ENCODE results near the gene FBXL20. TPM values are rescaled to one million over a fixed set of nuclear protein-coding genes. Genes with fewer than 3 reads are reported as not detected.
"Not testable (repeated sequence)": the region's sequence is repeated elsewhere in the genome, so short reads cannot be mapped to it uniquely, and the experiment has no call there.

Gene FBXL20
- total and polyA plus RNA-seq, 2 experiments from 2014 or later = 9.7 to 11.3 TPM

GRCh38 chr17:39252788-39253460, 148.5 kb downstream of the FBXL20 start:
- H3F3A ChIP-seq (ENCODE audit: insufficient read depth) = no peaks in the 10 kb centered on the region
- no peaks in the 10 kb centered on the region for H3K9me2 ChIP-seq (ENCODE audit: insufficient read depth)
- in situ Hi-C loops (cut with MboI) = no loop called here
- H3K36me3 ChIP-seq (ENCODE audit: low read depth) = peaks cover 8% of the 10 kb centered on the region; the same call in 1 of the 2 replicates
- H3K4me2 ChIP-seq (ENCODE audit: unreplicated experiment) = no peak overlapping the region
- H4K20me1 ChIP-seq (ENCODE audit: insufficient read depth) = no peaks in the 10 kb centered on the region
- H3K79me2 ChIP-seq (ENCODE audit: insufficient read depth) = no peaks in the 10 kb centered on the region
- no peak overlapping the region for H3K9ac ChIP-seq
- H2AFZ ChIP-seq = no peak overlapping the region
- H3K27ac ChIP-seq = no peak overlapping the region
- no peaks in the 10 kb centered on the region for H3K27me3 ChIP-seq (replicated peaks; ENCODE audit: insufficient read depth)
- TF ChIP-seq EZH2phosphoT487 (IDR thresholded peaks at IDR 0.05; ENCODE audit: insufficient read depth, low read depth) = no peak
- no peak for TF ChIP-seq EZH2 (IDR thresholded peaks at IDR 0.05; ENCODE audit: insufficient read depth, poor library complexity, severe bottlenecking)
- no peak overlapping the region for H3K4me3 ChIP-seq
- no peaks in the 10 kb centered on the region for H3K9me3 ChIP-seq (ENCODE audit: low read depth)
- no peak for DNase-seq
- no peaks in the 10 kb centered on the region for H3K4me1 ChIP-seq (ENCODE audit: insufficient read depth)
- 74% methylated on average over 7 of the region's 7 CpGs for WGBS, 2 experiments (ENCODE audit: low coverage in 1 of 2, low lambda C conversion rate in 2 of 2, missing lambda C conversion rate in 2 of 2)

DNA sequence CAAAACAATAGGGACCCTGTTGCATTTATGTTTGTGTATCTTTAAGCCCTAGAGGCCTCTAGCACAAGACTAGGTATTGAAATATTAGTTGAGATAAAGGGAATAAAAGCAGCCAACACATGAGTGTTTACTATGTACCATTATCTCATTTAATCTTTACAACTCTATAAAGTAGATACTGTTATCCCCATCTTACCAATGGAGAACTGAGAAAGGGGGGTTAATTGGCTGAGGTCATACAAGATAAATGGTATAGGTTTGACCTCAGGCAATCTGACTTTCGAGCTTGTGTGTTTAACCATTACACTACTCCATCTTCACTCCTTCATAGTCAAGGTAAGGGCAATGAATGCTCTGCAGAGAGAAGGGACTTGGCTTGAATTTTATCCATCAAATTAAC, 149.4 kb downstream of the FBXL20 start:
- no peaks in the 10 kb centered on the region for H3K79me2 ChIP-seq (ENCODE audit: insufficient read depth)
- no peak for DNase-seq
- TF ChIP-seq EZH2 (IDR thresholded peaks at IDR 0.05; ENCODE audit: insufficient read depth, poor library complexity, severe bottlenecking) = no peak
- TF ChIP-seq EZH2phosphoT487 (IDR thresholded peaks at IDR 0.05; ENCODE audit: insufficient read depth, low read depth) = no peak
- no peaks in the 10 kb centered on the region for H3F3A ChIP-seq (ENCODE audit: insufficient read depth)
- no peaks in the 10 kb centered on the region for H4K20me1 ChIP-seq (ENCODE audit: insufficient read depth)
- H3K4me2 ChIP-seq (ENCODE audit: unreplicated experiment) = no peak overlapping the region
- no peaks in the 10 kb centered on the region for H3K27me3 ChIP-seq (replicated peaks; ENCODE audit: insufficient read depth)
- 58 to 70% methylated on average over 1 of the region's 1 CpG for WGBS, 2 experiments (ENCODE audit: low coverage in 1 of 2, low lambda C conversion rate in 2 of 2, missing lambda C conversion rate in 2 of 2)
- H3K9me2 ChIP-seq (ENCODE audit: insufficient read depth) = no peaks in the 10 kb centered on the region
- no peak overlapping the region for H3K4me3 ChIP-seq
- no peaks in the 10 kb centered on the region for H3K4me1 ChIP-seq (ENCODE audit: insufficient read depth)
- no peak overlapping the region for H2AFZ ChIP-seq
- in situ Hi-C loops (cut with MboI) = no loop called here
- no peak overlapping the region for H3K9ac ChIP-seq
- no peaks in the 10 kb centered on the region for H3K9me3 ChIP-seq (ENCODE audit: low read depth)
- no peak overlapping the region for H3K27ac ChIP-seq
- 0 out of 2 replicates have a peak, but pooled peaks cover 1% of the 10 kb centered on the region for H3K36me3 ChIP-seq (ENCODE audit: low read depth)

- H3K9me2 ChIP-seq (ENCODE audit: insufficient read depth); H3K27ac ChIP-seq; DNase-seq; H3K9ac ChIP-seq; H3K4me3 ChIP-seq; H3K36me3 ChIP-seq (ENCODE audit: low read depth); in situ Hi-C loops (cut with MboI); H2AFZ ChIP-seq; H3K4me2 ChIP-seq (ENCODE audit: unreplicated experiment); H3K27me3 ChIP-seq (replicated peaks; ENCODE audit: insufficient read depth); H3K9me3 ChIP-seq (ENCODE audit: low read depth); H3F3A ChIP-seq (ENCODE audit: insufficient read depth); H3K4me1 ChIP-seq (ENCODE audit: insufficient read depth); H4K20me1 ChIP-seq (ENCODE audit: insufficient read depth); H3K79me2 ChIP-seq (ENCODE audit: insufficient read depth): not testable (repeated sequence)
- WGBS, 2 experiments (ENCODE audit: low coverage in 1 of 2, low lambda C conversion rate in 2 of 2, missing lambda C conversion rate in 2 of 2) = 88 to 90% methylated on average over 12 of the region's 12 CpGs
These were observed 151.3 kb downstream of the FBXL20 start for GRCh38 chr17:39250076-39250475.

DNA sequence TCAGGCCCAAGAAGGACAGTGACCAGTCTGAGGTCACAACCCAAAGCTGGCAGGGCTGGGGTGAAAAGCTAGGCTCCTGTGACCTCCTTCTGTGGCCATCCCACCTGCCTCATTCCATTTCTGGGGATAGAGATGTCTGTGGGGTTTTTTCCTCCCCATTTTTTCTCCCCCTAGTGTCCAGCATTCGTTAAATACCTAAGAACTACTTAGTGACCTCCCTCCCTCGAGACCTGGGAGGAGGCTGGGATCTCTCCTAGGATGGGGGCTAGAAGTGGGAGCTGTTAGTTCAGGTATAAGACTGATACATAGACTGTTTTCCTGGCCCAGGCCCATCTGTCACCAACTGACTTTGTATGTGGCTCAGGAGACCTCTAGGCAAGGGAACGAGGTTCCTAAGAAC, 155.2 kb downstream of the FBXL20 start:
- H3K4me1 ChIP-seq (ENCODE audit: insufficient read depth) = no peaks in the 10 kb centered on the region
- no peaks in the 10 kb centered on the region for H3K9me3 ChIP-seq (ENCODE audit: low read depth)
- no peaks in the 10 kb centered on the region for H4K20me1 ChIP-seq (ENCODE audit: insufficient read depth)
- H2AFZ ChIP-seq = no peak overlapping the region
- no peak for TF ChIP-seq EZH2phosphoT487 (IDR thresholded peaks at IDR 0.05; ENCODE audit: insufficient read depth, low read depth)
- no peak for TF ChIP-seq EZH2 (IDR thresholded peaks at IDR 0.05; ENCODE audit: insufficient read depth, poor library complexity, severe bottlenecking)
- WGBS, 2 experiments (ENCODE audit: low coverage in 1 of 2, low lambda C conversion rate in 2 of 2, missing lambda C conversion rate in 2 of 2) = 31 to 40% methylated on average over 3 of the region's 3 CpGs
- H3K27ac ChIP-seq = no peak overlapping the region
- H3F3A ChIP-seq (ENCODE audit: insufficient read depth) = peaks cover 6% of the 10 kb centered on the region; the same call in 1 of the 2 replicates
- H3K9ac ChIP-seq = no peak overlapping the region
- H3K4me2 ChIP-seq (ENCODE audit: unreplicated experiment) = no peak overlapping the region
- H3K9me2 ChIP-seq (ENCODE audit: insufficient read depth) = no peaks in the 10 kb centered on the region
- no peak for DNase-seq
- no peaks in the 10 kb centered on the region for H3K36me3 ChIP-seq (ENCODE audit: low read depth)
- in situ Hi-C loops (cut with MboI) = no loop called here
- H3K79me2 ChIP-seq (ENCODE audit: insufficient read depth) = no peaks in the 10 kb centered on the region
- no peak overlapping the region for H3K4me3 ChIP-seq
- H3K27me3 ChIP-seq (replicated peaks; ENCODE audit: insufficient read depth) = no peaks in the 10 kb centered on the region

Data from GM23248 (cell line).